HEK293 (cell line): ENCODE measurements around the gene RAB7B.

Experiments
- CTCF ChIA-PET: fragments of 350-600 bp; formaldehyde crosslinking; extraction: SDS; loops from one replicate; lab custom pipeline; 2021; ENCODE audit warnings: antibody characterized with exemption; lab: Yijun Ruan, JAX
- POLR2A ChIA-PET: fragments of 300-600 bp; formaldehyde crosslinking; extraction: SDS; loops from one replicate; lab custom pipeline; 2020; ENCODE audit warnings: antibody characterized with exemption, inconsistent platforms; lab: Yijun Ruan, JAX
- H3K27ac ChIP-seq: fragments of 200-500 bp; sonication (Bioruptor generic); 2 replicates; pipeline ENCODE4 v1.5.1; 2014; ENCODE audit warnings: low read depth, low read length, control low read depth, inconsistent platforms; ENCODE audit errors: extremely low read depth
- H3K36me3 ChIP-seq, 2 experiments: fragments of 200-500 bp in 1 of 2; sonication (Bioruptor generic) in 1 of 2; 1 replicate in 1 of 2; 2 replicates in 1 of 2; pipeline ENCODE4 v1.5.1; 2014 to 2017; ENCODE audit warnings: inconsistent platforms in 2 of 2, low read length in 2 of 2; ENCODE audit not compliant: control insufficient read depth in 2 of 2, insufficient read depth in 1 of 2
- H3K4me1 ChIP-seq: fragments of 200-500 bp; sonication (Bioruptor generic); 2 replicates; pipeline ENCODE4 v1.5.1; 2014; ENCODE audit warnings: mild to moderate bottlenecking, low read length, inconsistent platforms; ENCODE audit not compliant: control insufficient read depth, insufficient read depth
- H3K4me3 ChIP-seq: 2 replicates; pipeline ENCODE4 v1.5.1; 2011; ENCODE audit warnings: low read depth, mild to moderate bottlenecking, control low read depth, low read length, moderate library complexity
- H3K9me3 ChIP-seq: fragments of 200-500 bp; sonication (Bioruptor generic); 2 replicates; pipeline ENCODE4 v1.5.1; 2014; ENCODE audit warnings: low read depth, low read length, inconsistent platforms; ENCODE audit not compliant: control insufficient read depth, insufficient read depth
- BCL11B ChIP-seq: fragments of 450-650 bp; formaldehyde crosslinking; IDR thresholded peaks from 2 replicates; pipeline ENCODE4 v1.5.1; 2016; ENCODE audit warnings: low read depth, missing biosample characterization, missing genetic modification characterization
- HOXC10 ChIP-seq: sonication (generic); formaldehyde crosslinking; IDR thresholded peaks from 2 replicates; pipeline ENCODE4 v1.8.1; 2023; ENCODE audit warnings: mild to moderate bottlenecking, missing genetic modification reagents
- INSM2 ChIP-seq: fragments of 450-650 bp; formaldehyde crosslinking; IDR thresholded peaks from 2 replicates; pipeline ENCODE4 v1.5.1; 2016; ENCODE audit warnings: missing biosample characterization, missing genetic modification characterization
- KLF9 ChIP-seq: fragments of 450-650 bp; formaldehyde crosslinking; IDR thresholded peaks from 2 replicates; pipeline ENCODE4 v1.5.1; 2016; ENCODE audit warnings: missing biosample characterization, missing genetic modification characterization, low read depth
- RBAK ChIP-seq: fragments of 450-650 bp; formaldehyde crosslinking; IDR thresholded peaks from 2 replicates; pipeline ENCODE4 v1.5.1; 2016; ENCODE audit warnings: missing biosample characterization, missing genetic modification characterization
- ZBTB20 ChIP-seq: fragments of 450-650 bp; formaldehyde crosslinking; IDR thresholded peaks from 2 replicates; pipeline ENCODE4 v1.5.1; 2016; ENCODE audit warnings: missing biosample characterization, missing genetic modification characterization
- ZBTB8A ChIP-seq: fragments of 450-650 bp; formaldehyde crosslinking; IDR thresholded peaks from 2 replicates; pipeline ENCODE4 v1.5.1; 2016; ENCODE audit warnings: missing biosample characterization, missing genetic modification characterization
- ZEB2 ChIP-seq: fragments of 450-650 bp; formaldehyde crosslinking; IDR thresholded peaks from 2 replicates; pipeline ENCODE4 v1.5.1; 2016; ENCODE audit warnings: missing biosample characterization, missing genetic modification characterization
- ZNF175 ChIP-seq: fragments of 450-650 bp; formaldehyde crosslinking; IDR thresholded peaks from 2 replicates; pipeline ENCODE4 v1.5.1; 2016; ENCODE audit warnings: missing biosample characterization, missing genetic modification characterization
- ZNF184 ChIP-seq: fragments of 450-650 bp; IDR thresholded peaks from 2 replicates; pipeline ENCODE4 v1.5.1; 2018; ENCODE audit warnings: missing biosample characterization, mild to moderate bottlenecking, missing genetic modification characterization
- ZNF211 ChIP-seq: fragments of 450-650 bp; formaldehyde crosslinking; IDR thresholded peaks from 2 replicates; pipeline ENCODE4 v1.5.1; 2016; ENCODE audit warnings: low read depth, missing biosample characterization, missing genetic modification characterization
- ZNF239 ChIP-seq: fragments of 450-650 bp; formaldehyde crosslinking; IDR thresholded peaks from 2 replicates; pipeline ENCODE4 v1.5.1; 2016; ENCODE audit warnings: missing biosample characterization, missing genetic modification characterization
- ZNF24 ChIP-seq: fragments of 450-650 bp; formaldehyde crosslinking; IDR thresholded peaks from 2 replicates; pipeline ENCODE4 v1.5.1; 2016; ENCODE audit warnings: missing biosample characterization, missing genetic modification characterization
- ZNF280D ChIP-seq: fragments of 450-650 bp; formaldehyde crosslinking; IDR thresholded peaks from 2 replicates; pipeline ENCODE4 v1.5.1; 2016; ENCODE audit warnings: missing biosample characterization, missing genetic modification characterization
- ZNF335 ChIP-seq: fragments of 450-650 bp; formaldehyde crosslinking; conservative IDR thresholded peaks from 2 replicates; pipeline ENCODE4 v1.5.1; 2016; ENCODE audit warnings: missing biosample characterization, missing genetic modification characterization
- ZNF394 ChIP-seq: fragments of 450-650 bp; formaldehyde crosslinking; IDR thresholded peaks from 2 replicates; pipeline ENCODE4 v1.5.1; 2016; ENCODE audit warnings: missing biosample characterization, missing genetic modification characterization, mild to moderate bottlenecking, moderate library complexity, borderline replicate concordance
- ZNF501 ChIP-seq: fragments of 450-650 bp; formaldehyde crosslinking; IDR thresholded peaks from 2 replicates; pipeline ENCODE4 v1.5.1; 2016; ENCODE audit warnings: missing biosample characterization, missing genetic modification characterization
- ZNF624 ChIP-seq: fragments of 450-650 bp; formaldehyde crosslinking; IDR thresholded peaks from 2 replicates; pipeline ENCODE4 v1.5.1; 2017; ENCODE audit warnings: missing biosample characterization, missing genetic modification characterization
- ZNF670 ChIP-seq: fragments of 450-650 bp; formaldehyde crosslinking; IDR thresholded peaks from 2 replicates; pipeline ENCODE4 v1.5.1; 2016; ENCODE audit warnings: missing biosample characterization, missing genetic modification characterization, low read depth
- ZNF776 ChIP-seq: fragments of 450-650 bp; formaldehyde crosslinking; IDR thresholded peaks from 2 replicates; pipeline ENCODE4 v1.5.0; 2017; ENCODE audit warnings: missing biosample characterization, missing genetic modification characterization, borderline replicate concordance
- ZNF777 ChIP-seq: fragments of 450-650 bp; formaldehyde crosslinking; IDR thresholded peaks from 2 replicates; pipeline ENCODE4 v1.5.1; 2017; ENCODE audit warnings: missing biosample characterization, missing genetic modification characterization, borderline replicate concordance
- TF ChIP-seq, protein P1 (sequence below): fragments of 450-650 bp; formaldehyde crosslinking; IDR thresholded peaks from 2 replicates; pipeline ENCODE4 v1.5.1; 2016; ENCODE audit warnings: missing biosample characterization, missing genetic modification characterization
- TF ChIP-seq, protein P2 (sequence below): fragments of 450-650 bp; IDR thresholded peaks from 2 replicates; pipeline ENCODE4 v1.5.1; 2018; ENCODE audit warnings: missing biosample characterization, mild to moderate bottlenecking, missing genetic modification characterization

The RAB7B gene

DNA sequence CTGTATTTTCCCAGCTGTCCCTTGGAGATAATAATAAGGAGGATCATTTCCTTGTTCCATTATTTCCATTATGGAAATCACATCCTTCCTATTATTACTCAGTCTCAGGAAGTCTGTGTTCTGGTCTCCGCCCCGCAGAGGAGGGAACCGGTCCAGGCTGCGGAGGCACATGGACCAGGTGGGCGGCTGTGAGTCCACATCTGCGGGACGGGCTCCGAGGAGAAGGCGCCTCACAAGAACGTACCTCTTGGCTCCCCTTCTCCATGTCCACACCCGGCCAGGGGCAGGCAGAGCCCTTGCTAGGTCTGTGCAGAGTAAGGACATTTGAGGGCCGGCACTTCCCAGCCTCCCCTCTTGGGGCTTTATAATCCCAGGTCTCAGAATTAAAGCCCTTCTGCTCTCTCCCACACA lies 14.6 kb downstream of the RAB7B start:
- TF ChIP-seq ZNF670 (no peak), ZNF175 (no peak), ZNF239 (tag by site-specific recombination) (no peak), ZNF394 (tag by site-specific recombination) (no peak), ZNF501 (tag by site-specific recombination) (no peak), ZNF24 (tag by site-specific recombination) (no peak), ZNF280D (tag by site-specific recombination) (no peak)
- TF ChIP-seq, all 188 proteins: peak for 0
- no peak overlapping the region for H3K27ac ChIP-seq
- POLR2A ChIA-PET, result no interaction called here
- no peaks in the 10 kb centered on the region for H3K4me1 ChIP-seq
- H3K36me3 ChIP-seq, result no peaks in the 10 kb centered on the region
- no peaks in the 10 kb centered on the region for H3K9me3 ChIP-seq
- H3K4me3 ChIP-seq, result no peak overlapping the region
- CTCF ChIA-PET, result interaction anchor here (0.6 to 8.0 kb wide), 4 partner anchors 11 to 118 kb away, joined by 3 to 151 read pairs (median 16); no protein-coding TSS in a partner anchor

GRCh38 chr1:205986861-205987260 lies 16.3 kb downstream of the RAB7B start:
- POLR2A ChIA-PET, result interaction anchor here (0.6 kb wide), 1 partner anchor 35 kb away, joined by 3 read pairs; no protein-coding TSS in a partner anchor
- CTCF ChIA-PET, result interaction anchor here (0.9 to 8.0 kb wide), 8 partner anchors 9 to 120 kb away, joined by 3 to 151 read pairs (median 16); no protein-coding TSS in a partner anchor
- no peaks in the 10 kb centered on the region for H3K36me3 ChIP-seq
- no peak overlapping the region for H3K27ac ChIP-seq
- no peak for TF ChIP-seq RBAK (tag by site-specific recombination)
- TF ChIP-seq ZBTB20, result no peak
- no peaks in the 10 kb centered on the region for H3K9me3 ChIP-seq
- no peak overlapping the region for H3K4me3 ChIP-seq
- no peaks in the 10 kb centered on the region for H3K4me1 ChIP-seq

DNA sequence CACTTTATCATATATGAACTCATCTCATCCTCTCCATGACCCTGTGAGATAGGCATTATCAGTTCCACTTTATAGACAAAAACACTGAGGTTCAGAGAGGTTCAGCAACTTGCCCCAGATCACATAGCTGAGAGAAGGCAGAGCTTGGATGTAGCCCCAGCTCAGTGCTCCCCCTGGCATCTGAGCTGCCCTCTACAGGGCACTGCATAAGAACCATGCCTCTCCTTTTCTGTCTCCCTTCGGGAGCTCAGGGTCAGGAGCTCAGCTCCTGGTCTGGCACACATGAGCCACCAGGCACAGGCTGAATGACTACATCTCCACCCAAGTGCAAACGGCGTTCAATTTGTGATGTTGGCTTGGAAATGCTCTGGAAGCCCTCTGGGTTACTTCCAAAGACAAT lies 16.9 kb downstream of the RAB7B start:
- POLR2A ChIA-PET, result interaction anchor here (0.6 kb wide), 1 partner anchor 34 kb away, joined by 3 read pairs; no protein-coding TSS in a partner anchor
- Histone ChIP-seq H3K36me3 (no peaks in the 10 kb centered on the region), H3K4me3 (no peak overlapping the region), H3K27ac (no peak overlapping the region), H3K9me3 (no peaks in the 10 kb centered on the region), H3K4me1 (no peaks in the 10 kb centered on the region)
- CTCF ChIA-PET, result interaction anchor here (1.0 to 8.0 kb wide), 6 partner anchors 9 to 121 kb away, joined by 3 to 151 read pairs (median 28); no protein-coding TSS in a partner anchor
- TF ChIP-seq ZNF776 (tag by site-specific recombination), result no peak
- TF ChIP-seq, protein P1, sequence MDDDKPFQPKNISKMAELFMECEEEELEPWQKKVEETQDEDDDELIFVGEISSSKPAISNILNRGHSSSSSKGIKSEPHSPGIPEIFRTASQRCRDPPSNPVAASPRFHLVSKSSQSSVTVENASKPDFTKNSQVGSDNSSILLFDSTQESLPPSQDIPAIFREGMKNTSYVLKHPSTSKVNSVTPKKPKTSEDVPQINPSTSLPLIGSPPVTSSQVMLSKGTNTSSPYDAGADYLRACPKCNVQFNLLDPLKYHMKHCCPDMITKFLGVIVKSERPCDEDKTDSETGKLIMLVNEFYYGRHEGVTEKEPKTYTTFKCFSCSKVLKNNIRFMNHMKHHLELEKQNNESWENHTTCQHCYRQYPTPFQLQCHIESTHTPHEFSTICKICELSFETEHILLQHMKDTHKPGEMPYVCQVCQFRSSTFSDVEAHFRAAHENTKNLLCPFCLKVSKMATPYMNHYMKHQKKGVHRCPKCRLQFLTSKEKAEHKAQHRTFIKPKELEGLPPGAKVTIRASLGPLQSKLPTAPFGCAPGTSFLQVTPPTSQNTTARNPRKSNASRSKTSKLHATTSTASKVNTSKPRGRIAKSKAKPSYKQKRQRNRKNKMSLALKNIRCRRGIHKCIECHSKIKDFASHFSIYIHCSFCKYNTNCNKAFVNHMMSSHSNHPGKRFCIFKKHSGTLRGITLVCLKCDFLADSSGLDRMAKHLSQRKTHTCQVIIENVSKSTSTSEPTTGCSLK (tag by site-specific recombination), result no peak
- no peak for TF ChIP-seq ZNF670
- no peak for TF ChIP-seq ZNF335 (tag by site-specific recombination)
- no peak for TF ChIP-seq BCL11B
- no peak for TF ChIP-seq ZNF184
- no peak for TF ChIP-seq KLF9 (tag by site-specific recombination)
- no peak for TF ChIP-seq ZNF624 (tag by site-specific recombination)
- no peak for TF ChIP-seq HOXC10 (CRISPR knock-in tag)
- TF ChIP-seq ZNF211 (tag by site-specific recombination), result no peak
- TF ChIP-seq, protein P2, sequence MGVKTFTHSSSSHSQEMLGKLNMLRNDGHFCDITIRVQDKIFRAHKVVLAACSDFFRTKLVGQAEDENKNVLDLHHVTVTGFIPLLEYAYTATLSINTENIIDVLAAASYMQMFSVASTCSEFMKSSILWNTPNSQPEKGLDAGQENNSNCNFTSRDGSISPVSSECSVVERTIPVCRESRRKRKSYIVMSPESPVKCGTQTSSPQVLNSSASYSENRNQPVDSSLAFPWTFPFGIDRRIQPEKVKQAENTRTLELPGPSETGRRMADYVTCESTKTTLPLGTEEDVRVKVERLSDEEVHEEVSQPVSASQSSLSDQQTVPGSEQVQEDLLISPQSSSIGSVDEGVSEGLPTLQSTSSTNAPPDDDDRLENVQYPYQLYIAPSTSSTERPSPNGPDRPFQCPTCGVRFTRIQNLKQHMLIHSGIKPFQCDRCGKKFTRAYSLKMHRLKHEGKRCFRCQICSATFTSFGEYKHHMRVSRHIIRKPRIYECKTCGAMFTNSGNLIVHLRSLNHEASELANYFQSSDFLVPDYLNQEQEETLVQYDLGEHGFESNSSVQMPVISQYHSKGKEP (tag by site-specific recombination), result no peak
- no peak for TF ChIP-seq INSM2
- TF ChIP-seq ZEB2, result no peak
- no peak for TF ChIP-seq ZBTB8A (tag by site-specific recombination)
- no peak for TF ChIP-seq ZNF777 (tag by site-specific recombination)
